Activated naive CD4-positive, alpha-beta T cell treated with anti-CD3 and anti-CD28 coated beads, Interleukin-2, amount 50 U/mL, for 24 hours (primary cell): ENCODE measurements around the gene SYNPO.

ENCODE experiments used
- H3K27ac Mint-ChIP-seq: one replicate; pipeline ENCODE4 v1.8.0; 2021; ENCODE audit warnings: mild to moderate bottlenecking, mixed read lengths
- H3K27me3 Mint-ChIP-seq: one replicate; pipeline ENCODE4 v1.8.0; 2021; ENCODE audit warnings: mixed read lengths
- H3K36me3 Mint-ChIP-seq: one replicate; pipeline ENCODE4 v1.8.0; 2021; ENCODE audit warnings: mixed read lengths
- H3K4me1 Mint-ChIP-seq: one replicate; pipeline ENCODE4 v1.8.0; 2021; ENCODE audit warnings: mixed read lengths
- H3K4me3 Mint-ChIP-seq: one replicate; pipeline ENCODE4 v1.8.0; 2021; ENCODE audit warnings: mild to moderate bottlenecking, mixed read lengths
- H3K9me3 Mint-ChIP-seq: one replicate; pipeline ENCODE4 v1.8.0; 2021; ENCODE audit warnings: mixed read lengths

Gene SYNPO

GRCh38 chr5:150655221-150655620 lies 14.8 kb downstream of the SYNPO start:
- no peak overlapping the region for H3K4me3 Mint-ChIP-seq
- no peaks in the 10 kb centered on the region for H3K9me3 Mint-ChIP-seq

DNA sequence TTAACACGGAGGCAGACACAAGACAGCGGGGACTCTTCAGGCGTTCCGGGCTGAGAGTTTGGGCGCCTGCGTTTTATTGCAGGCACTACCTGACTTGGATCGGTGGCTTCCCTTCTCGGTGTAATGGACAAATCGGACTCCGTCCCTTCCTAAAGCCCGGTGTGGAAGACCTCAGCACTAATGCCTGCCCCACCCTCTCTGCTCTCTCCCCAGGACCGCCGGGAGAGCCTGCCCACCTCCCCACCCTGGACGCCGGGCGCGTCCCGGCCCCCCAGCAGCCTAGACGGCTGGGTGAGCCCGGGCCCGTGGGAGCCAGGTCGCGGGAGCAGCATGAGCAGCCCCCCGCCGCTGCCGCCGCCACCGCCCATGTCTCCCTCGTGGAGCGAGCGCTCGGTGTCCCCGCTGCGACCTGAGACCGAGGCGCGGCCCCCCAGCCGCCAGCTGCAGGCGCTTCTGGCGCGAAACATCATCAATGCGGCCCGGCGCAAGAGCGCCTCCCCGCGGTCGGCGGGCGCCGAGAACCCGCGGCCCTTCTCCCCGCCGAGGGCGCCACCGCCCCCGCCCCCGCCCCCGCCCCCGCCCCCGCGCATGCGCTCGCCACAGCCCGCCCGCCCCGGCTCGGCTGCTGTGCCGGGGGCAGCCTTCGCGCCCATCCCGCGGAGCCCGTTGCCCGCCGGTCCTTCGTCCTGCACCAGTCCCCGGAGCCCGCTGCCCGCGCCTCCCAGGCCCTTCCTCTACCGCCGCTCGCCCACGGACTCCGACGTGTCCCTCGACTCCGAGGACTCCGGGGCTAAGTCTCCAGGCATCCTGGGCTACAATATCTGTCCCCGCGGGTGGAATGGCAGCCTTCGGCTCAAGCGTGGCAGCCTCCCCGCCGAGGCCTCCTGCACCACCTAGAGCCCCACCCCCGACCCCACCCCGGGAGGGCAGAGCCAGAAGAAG lies 16.0 kb downstream of the SYNPO start:
- Mint-ChIP-seq H3K27me3 (no peaks in the 10 kb centered on the region), H3K36me3 (no peaks in the 10 kb centered on the region), H3K4me1 (peaks cover 9% of the 10 kb centered on the region), H3K4me3 (peak overlapping the region; percentile 75), H3K9me3 (no peaks in the 10 kb centered on the region), H3K27ac (peak overlapping the region; percentile 14)

More at GRCh38 chr5:150655221-150655620, 14.8 kb downstream of the SYNPO start:
- H3K4me1 Mint-ChIP-seq = peaks cover 9% of the 10 kb centered on the region
- H3K36me3 Mint-ChIP-seq = no peaks in the 10 kb centered on the region
- no peak overlapping the region for H3K27ac Mint-ChIP-seq
- no peaks in the 10 kb centered on the region for H3K27me3 Mint-ChIP-seq

DNA sequence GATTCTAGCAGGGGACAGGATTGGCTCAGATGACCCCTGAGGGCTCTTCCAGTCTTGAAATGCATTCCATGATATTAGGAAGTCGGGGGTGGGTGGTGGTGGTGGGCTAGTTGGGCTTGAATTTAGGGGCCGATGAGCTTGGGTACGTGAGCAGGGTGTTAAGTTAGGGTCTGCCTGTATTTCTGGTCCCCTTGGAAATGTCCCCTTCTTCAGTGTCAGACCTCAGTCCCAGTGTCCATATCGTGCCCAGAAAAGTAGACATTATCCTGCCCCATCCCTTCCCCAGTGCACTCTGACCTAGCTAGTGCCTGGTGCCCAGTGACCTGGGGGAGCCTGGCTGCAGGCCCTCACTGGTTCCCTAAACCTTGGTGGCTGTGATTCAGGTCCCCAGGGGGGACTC lies 17.7 kb downstream of the SYNPO start:
- H3K9me3 Mint-ChIP-seq = no peaks in the 10 kb centered on the region
- H3K4me1 Mint-ChIP-seq = peaks cover 9% of the 10 kb centered on the region
- no peak overlapping the region for H3K4me3 Mint-ChIP-seq
- no peak overlapping the region for H3K27ac Mint-ChIP-seq
- no peaks in the 10 kb centered on the region for H3K27me3 Mint-ChIP-seq
- H3K36me3 Mint-ChIP-seq = no peaks in the 10 kb centered on the region

- Mint-ChIP-seq H3K27me3 (no peaks in the 10 kb centered on the region), H3K9me3 (no peaks in the 10 kb centered on the region), H3K27ac (no peak overlapping the region), H3K36me3 (no peaks in the 10 kb centered on the region), H3K4me1 (peaks cover 9% of the 10 kb centered on the region), H3K4me3 (no peak overlapping the region)
Measured at GRCh38 chr5:150658699-150659265, 18.3 kb downstream of the SYNPO start.

DNA sequence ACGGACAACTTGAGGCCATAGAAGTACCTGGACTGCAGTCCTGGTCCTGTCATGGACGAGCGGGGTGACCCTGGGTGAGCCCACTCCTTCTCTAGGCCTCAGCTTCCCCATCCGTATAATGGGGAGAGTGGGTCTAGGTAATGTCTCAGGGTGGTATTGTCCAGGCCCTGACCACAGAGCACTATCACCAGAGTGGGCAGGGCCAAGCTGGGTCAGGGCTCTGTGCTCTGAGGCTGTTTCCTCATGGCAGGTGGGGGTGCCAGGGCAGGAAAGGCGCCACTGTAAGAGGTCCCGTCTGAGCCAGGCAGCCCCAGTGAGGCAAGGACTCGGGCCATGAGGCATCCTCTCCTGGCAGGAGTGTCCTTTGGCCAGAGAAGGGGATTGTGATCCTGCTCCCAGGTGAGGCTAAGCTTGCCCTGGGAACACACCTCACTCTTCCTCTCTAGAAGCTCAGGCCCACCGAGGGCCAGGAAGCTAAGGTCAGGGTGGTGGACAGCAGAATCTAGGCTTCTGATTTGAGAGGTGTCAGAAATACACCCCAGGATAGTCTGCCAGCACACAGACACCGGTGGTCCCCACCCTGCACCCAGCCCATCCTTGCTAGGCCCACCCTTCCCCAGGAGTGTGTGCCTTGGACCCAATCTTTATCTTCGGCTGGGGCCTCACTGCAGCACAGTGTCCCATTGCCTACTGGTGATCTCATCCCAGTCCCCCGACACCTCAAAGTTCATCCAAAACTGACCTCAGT lies 19.1 kb downstream of the SYNPO start:
- Mint-ChIP-seq H3K27me3 (no peaks in the 10 kb centered on the region), H3K9me3 (no peaks in the 10 kb centered on the region), H3K36me3 (no peaks in the 10 kb centered on the region), H3K27ac (no peak overlapping the region), H3K4me1 (peaks cover 9% of the 10 kb centered on the region), H3K4me3 (no peak overlapping the region)

GRCh38 chr5:150660108-150660831 lies 19.8 kb downstream of the SYNPO start:
- no peak overlapping the region for H3K4me3 Mint-ChIP-seq
- H3K36me3 Mint-ChIP-seq = no peaks in the 10 kb centered on the region
- H3K9me3 Mint-ChIP-seq = no peaks in the 10 kb centered on the region
- H3K4me1 Mint-ChIP-seq = peaks cover 9% of the 10 kb centered on the region
- H3K27ac Mint-ChIP-seq = no peak overlapping the region
- H3K27me3 Mint-ChIP-seq = peaks cover 2% of the 10 kb centered on the region

- peaks cover 2% of the 10 kb centered on the region for H3K27me3 Mint-ChIP-seq
- peaks cover 6% of the 10 kb centered on the region for H3K4me1 Mint-ChIP-seq
- no peaks in the 10 kb centered on the region for H3K9me3 Mint-ChIP-seq
- no peaks in the 10 kb centered on the region for H3K36me3 Mint-ChIP-seq
- no peak within 1 kb of the TSS for H3K27ac Mint-ChIP-seq
- no peak within 1 kb of the TSS for H3K4me3 Mint-ChIP-seq
Measured at GRCh38 chr5:150661086-150661485, 20.6 kb downstream of the SYNPO start, which contains the start of gene MYOZ3. Gene MYOZ3 (plus strand): TSS chr5:150661251. CDS start chr5:150662942, 1,691 bp downstream.

- Mint-ChIP-seq H3K4me3 (no peak overlapping the region), H3K9me3 (no peaks in the 10 kb centered on the region), H3K27ac (no peak overlapping the region), H3K36me3 (no peaks in the 10 kb centered on the region), H3K27me3 (peaks cover 2% of the 10 kb centered on the region), H3K4me1 (peaks cover 6% of the 10 kb centered on the region)
Measured at GRCh38 chr5:150661821-150662596, 21.5 kb downstream of the SYNPO start.

- Mint-ChIP-seq H3K27ac (no peak overlapping the region), H3K4me1 (no peaks in the 10 kb centered on the region), H3K27me3 (peaks cover 2% of the 10 kb centered on the region)
Measured at GRCh38 chr5:150662731-150663516, 22.5 kb downstream of the SYNPO start.

GRCh38 chr5:150663936-150664335 lies 23.5 kb downstream of the SYNPO start:
- no peak overlapping the region for H3K27ac Mint-ChIP-seq
- no peak overlapping the region for H3K4me3 Mint-ChIP-seq
- no peaks in the 10 kb centered on the region for H3K36me3 Mint-ChIP-seq
- peaks cover 2% of the 10 kb centered on the region for H3K27me3 Mint-ChIP-seq
- no peaks in the 10 kb centered on the region for H3K9me3 Mint-ChIP-seq
- no peaks in the 10 kb centered on the region for H3K4me1 Mint-ChIP-seq

More at GRCh38 chr5:150662731-150663516, 22.5 kb downstream of the SYNPO start:
- no peak overlapping the region for H3K4me3 Mint-ChIP-seq
- no peaks in the 10 kb centered on the region for H3K36me3 Mint-ChIP-seq
- H3K9me3 Mint-ChIP-seq = no peaks in the 10 kb centered on the region

GRCh38 chr5:150665044-150665443 lies 24.6 kb downstream of the SYNPO start:
- Mint-ChIP-seq H3K27me3 (peaks cover 4% of the 10 kb centered on the region), H3K4me3 (no peak overlapping the region), H3K27ac (no peak overlapping the region), H3K36me3 (no peaks in the 10 kb centered on the region), H3K9me3 (no peaks in the 10 kb centered on the region), H3K4me1 (no peaks in the 10 kb centered on the region)

DNA sequence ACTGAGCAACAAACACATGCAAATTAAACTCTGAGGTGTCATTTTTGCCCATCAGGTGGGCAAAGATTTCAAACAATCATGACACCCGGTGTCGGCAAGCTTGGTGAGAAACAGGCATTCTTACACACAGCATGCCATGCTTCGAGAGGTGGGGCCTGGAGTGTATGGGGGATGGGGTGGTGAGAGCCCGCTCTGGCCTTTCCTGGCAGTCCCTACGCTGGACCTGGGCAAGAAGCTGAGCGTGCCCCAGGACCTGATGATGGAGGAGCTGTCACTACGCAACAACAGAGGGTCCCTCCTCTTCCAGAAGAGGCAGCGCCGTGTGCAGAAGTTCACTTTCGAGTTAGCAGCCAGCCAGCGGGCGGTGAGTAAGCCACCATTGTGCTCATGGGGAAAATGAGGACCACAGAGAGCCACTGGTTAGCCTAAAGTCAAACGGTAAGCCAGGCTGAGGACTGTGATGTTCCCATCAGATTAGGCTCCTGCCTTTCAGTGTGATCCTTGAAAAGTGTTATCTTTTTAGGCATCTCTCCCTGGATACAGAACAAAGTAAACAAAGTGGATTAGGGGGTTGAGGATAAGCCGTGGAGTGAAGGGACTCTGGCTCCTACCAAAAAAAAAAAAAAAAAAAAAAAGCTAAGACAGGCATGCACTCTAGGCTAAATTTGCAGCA lies 30.0 kb downstream of the SYNPO start:
- Mint-ChIP-seq H3K4me3 (peak overlapping the region; percentile 49), H3K27ac (no peak overlapping the region), H3K27me3 (peaks cover 13% of the 10 kb centered on the region), H3K9me3 (no peaks in the 10 kb centered on the region), H3K36me3 (no peaks in the 10 kb centered on the region), H3K4me1 (peaks cover 14% of the 10 kb centered on the region)

- H3K27ac Mint-ChIP-seq = no peak overlapping the region
- peak overlapping the region; percentile 49 for H3K4me3 Mint-ChIP-seq
- H3K36me3 Mint-ChIP-seq = no peaks in the 10 kb centered on the region
- H3K27me3 Mint-ChIP-seq = peaks cover 13% of the 10 kb centered on the region
- peaks cover 14% of the 10 kb centered on the region for H3K4me1 Mint-ChIP-seq
- H3K9me3 Mint-ChIP-seq = no peaks in the 10 kb centered on the region
Measured at GRCh38 chr5:150670948-150671310, 30.5 kb downstream of the SYNPO start.
